ENCODE data around the gene ACTR2. TPM values are rescaled to one million over a fixed set of nuclear protein-coding genes. Genes with fewer than 3 reads are reported as not detected.

The ACTR2 gene
- total and polyA plus RNA-seq, 4 donors: 54.3 to 215 (median 147) TPM

DNA sequence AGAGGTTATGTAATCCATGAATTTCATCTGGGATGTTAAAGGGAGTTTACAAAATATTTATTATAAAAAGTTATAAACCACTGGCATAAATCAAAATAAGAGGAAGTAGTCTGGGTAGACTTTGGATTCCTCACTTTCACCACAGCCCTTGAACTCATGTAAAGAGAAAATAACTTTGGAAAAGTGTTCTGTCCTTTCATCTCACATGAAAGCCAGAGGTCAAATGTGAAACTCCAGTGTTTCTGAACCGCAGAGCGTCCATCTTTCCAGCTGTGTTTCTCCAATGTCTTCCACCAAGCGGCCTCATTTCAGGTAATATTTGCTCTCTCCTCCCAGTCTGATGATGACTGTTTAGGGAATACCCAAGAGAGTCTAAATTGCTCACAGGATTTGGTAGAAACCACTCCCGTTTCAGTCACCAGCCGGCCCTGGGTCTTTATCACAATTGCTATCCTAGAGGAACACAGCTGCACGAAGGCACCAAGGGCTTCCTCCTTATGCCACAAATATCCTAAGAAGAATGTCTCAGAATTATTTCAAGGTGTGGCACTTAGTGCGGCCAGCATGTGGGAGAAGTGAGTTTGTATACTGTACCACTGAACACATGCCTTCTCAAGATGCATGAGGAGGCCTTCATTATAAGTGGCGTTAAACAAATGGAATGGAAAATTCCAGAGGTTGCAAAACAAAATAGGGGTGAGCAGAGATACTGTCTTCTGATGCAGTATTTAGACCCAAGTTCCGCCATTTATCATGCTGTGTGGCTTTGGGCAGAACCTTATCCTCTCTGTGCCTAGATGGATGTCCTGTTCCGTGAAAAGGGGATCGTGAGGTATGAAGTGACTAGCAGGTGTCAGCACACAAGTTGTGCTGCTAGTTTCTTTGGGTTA, 63.8 kb downstream of the ACTR2 start:
- Histone ChIP-seq H3K36me3 (ENCODE audit: control insufficient read depth in 4 of 4, insufficient read depth in 4 of 4, low read length in 4 of 4) (no peaks in the 10 kb centered on the region), H3K9me3 (ENCODE audit: control insufficient read depth in 4 of 4, insufficient read depth in 3 of 4, low read length in 3 of 4) (no peaks in the 10 kb centered on the region), H3K9ac (ENCODE audit: insufficient read depth in 1 of 2, low read length in 2 of 2) (no peak overlapping the region), H3K4me1 (ENCODE audit: control insufficient read depth in 5 of 5, insufficient read depth in 5 of 5, low read length in 5 of 5) (peaks cover 0 to 9% (median 0%) of the 10 kb centered on the region in 5 donors), H3K27me3 (ENCODE audit: control insufficient read depth in 3 of 3, insufficient read depth in 3 of 3, low read length in 2 of 3) (no peaks in the 10 kb centered on the region), H3K4me3 (no peak overlapping the region), H3K27ac (ENCODE audit: low read depth in 1 of 2, low read length in 1 of 2) (no peak overlapping the region)
- no peak for ATAC-seq (ENCODE audit: insufficient read depth, low FRiP score)
- WGBS, 2 donors: 79 to 84% methylated on average over 11 of the region's 11 CpGs
- TF ChIP-seq, protein P1, sequence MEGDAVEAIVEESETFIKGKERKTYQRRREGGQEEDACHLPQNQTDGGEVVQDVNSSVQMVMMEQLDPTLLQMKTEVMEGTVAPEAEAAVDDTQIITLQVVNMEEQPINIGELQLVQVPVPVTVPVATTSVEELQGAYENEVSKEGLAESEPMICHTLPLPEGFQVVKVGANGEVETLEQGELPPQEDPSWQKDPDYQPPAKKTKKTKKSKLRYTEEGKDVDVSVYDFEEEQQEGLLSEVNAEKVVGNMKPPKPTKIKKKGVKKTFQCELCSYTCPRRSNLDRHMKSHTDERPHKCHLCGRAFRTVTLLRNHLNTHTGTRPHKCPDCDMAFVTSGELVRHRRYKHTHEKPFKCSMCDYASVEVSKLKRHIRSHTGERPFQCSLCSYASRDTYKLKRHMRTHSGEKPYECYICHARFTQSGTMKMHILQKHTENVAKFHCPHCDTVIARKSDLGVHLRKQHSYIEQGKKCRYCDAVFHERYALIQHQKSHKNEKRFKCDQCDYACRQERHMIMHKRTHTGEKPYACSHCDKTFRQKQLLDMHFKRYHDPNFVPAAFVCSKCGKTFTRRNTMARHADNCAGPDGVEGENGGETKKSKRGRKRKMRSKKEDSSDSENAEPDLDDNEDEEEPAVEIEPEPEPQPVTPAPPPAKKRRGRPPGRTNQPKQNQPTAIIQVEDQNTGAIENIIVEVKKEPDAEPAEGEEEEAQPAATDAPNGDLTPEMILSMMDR (IDR thresholded peaks at IDR 0.05; ENCODE audit: control extremely low read depth, extremely low read depth): no peak
- DNase-seq: no peak

DNA sequence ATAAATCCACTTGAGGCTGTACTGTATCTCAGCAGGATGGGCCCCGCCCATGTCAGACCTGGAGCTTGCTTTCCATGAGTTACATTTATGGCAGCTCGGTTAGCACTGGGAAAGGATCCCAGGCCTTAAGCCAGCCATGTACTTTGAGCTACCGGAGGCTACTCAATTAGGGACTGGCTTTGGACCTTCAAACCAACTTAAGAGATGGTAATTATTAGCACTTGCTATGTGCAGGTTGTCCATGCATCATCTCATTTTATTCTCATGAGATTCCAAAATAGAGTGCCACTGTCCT, 64.4 kb downstream of the ACTR2 start:
- ATAC-seq (ENCODE audit: insufficient read depth, low FRiP score) (no peak), DNase-seq (no peak)
- H3K4me3 ChIP-seq: no peak overlapping the region
- 80 to 91% methylated on average over 3 of the region's 3 CpGs for WGBS, 2 donors
- H3K36me3 ChIP-seq (ENCODE audit: control insufficient read depth in 4 of 4, insufficient read depth in 4 of 4, low read length in 4 of 4): no peaks in the 10 kb centered on the region
- no peaks in the 10 kb centered on the region for H3K9me3 ChIP-seq (ENCODE audit: control insufficient read depth in 4 of 4, insufficient read depth in 3 of 4, low read length in 3 of 4)
- TF ChIP-seq, protein P1 (IDR thresholded peaks at IDR 0.05; ENCODE audit: control extremely low read depth, extremely low read depth): no peak
- H3K27ac ChIP-seq (ENCODE audit: low read depth in 1 of 2, low read length in 1 of 2): no peak overlapping the region
- H3K27me3 ChIP-seq (ENCODE audit: control insufficient read depth in 3 of 3, insufficient read depth in 3 of 3, low read length in 2 of 3): no peaks in the 10 kb centered on the region
- H3K9ac ChIP-seq (ENCODE audit: insufficient read depth in 1 of 2, low read length in 2 of 2): no peak overlapping the region
- H3K4me1 ChIP-seq (ENCODE audit: control insufficient read depth in 5 of 5, insufficient read depth in 5 of 5, low read length in 5 of 5): peaks cover 0 to 9% (median 0%) of the 10 kb centered on the region in 5 donors

DNA sequence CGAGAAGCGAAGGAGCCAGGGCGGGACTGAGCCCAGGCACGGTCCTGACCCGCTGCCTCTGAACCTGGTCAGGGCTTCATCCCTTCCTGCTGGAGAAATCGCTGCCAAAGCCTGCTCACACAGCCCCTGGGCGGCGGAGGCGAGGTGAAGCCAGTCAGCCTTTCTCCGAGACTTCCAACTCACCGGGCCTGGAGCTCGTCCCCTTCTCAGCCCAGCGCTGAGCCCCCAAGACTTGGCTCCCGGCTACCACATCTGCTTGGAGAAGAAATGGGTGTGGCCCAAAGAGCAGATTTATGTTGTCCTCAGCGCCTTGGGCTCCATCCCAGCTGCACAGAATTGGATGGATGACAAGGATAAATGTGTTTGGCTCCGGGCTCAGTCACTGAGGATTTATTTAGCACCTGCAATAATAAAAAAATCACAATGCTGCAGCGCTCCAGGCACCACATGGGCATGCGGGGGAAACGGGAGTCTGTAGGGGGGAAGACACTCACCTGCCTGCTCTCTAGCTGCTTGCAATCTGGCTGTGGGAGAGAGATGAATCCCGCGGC, 64.9 kb downstream of the ACTR2 start:
- no peak overlapping the region for H3K9ac ChIP-seq (ENCODE audit: insufficient read depth in 1 of 2, low read length in 2 of 2)
- H3K4me1 ChIP-seq (ENCODE audit: control insufficient read depth in 5 of 5, insufficient read depth in 5 of 5, low read length in 5 of 5): peaks cover 0 to 9% (median 0%) of the 10 kb centered on the region in 5 donors
- H3K27ac ChIP-seq (ENCODE audit: low read depth in 1 of 2, low read length in 1 of 2): no peak overlapping the region
- H3K27me3 ChIP-seq (ENCODE audit: control insufficient read depth in 3 of 3, insufficient read depth in 3 of 3, low read length in 2 of 3): no peaks in the 10 kb centered on the region
- TF ChIP-seq, protein P1 (IDR thresholded peaks at IDR 0.05; ENCODE audit: control extremely low read depth, extremely low read depth): no peak
- DNase-seq (no peak), ATAC-seq (ENCODE audit: insufficient read depth, low FRiP score) (no peak)
- H3K4me3 ChIP-seq: no peak overlapping the region
- H3K36me3 ChIP-seq (ENCODE audit: control insufficient read depth in 4 of 4, insufficient read depth in 4 of 4, low read length in 4 of 4): no peaks in the 10 kb centered on the region
- H3K9me3 ChIP-seq (ENCODE audit: control insufficient read depth in 4 of 4, insufficient read depth in 3 of 4, low read length in 3 of 4): no peaks in the 10 kb centered on the region
- 79 to 85% methylated on average over 21 of the region's 21 CpGs for WGBS, 2 donors

All from lung (tissue), 12 donors.